Neural progenitor cell (in vitro differentiated cells): ENCODE results near the gene ATP6V1B1. TPM values are rescaled to one million over a fixed set of nuclear protein-coding genes. Genes with fewer than 3 reads are reported as not detected.

Source experiments
- DNase-seq: peaks from one replicate; pipeline ENCODE4 v3.0.0-alpha.2; 2016; ENCODE audit warnings: low spot score
- H2AFZ ChIP-seq: fragments of 200-600 bp; sonication (generic); replicated peaks from 2 replicates; pipeline ENCODE4 v1.6.1; 2016; ENCODE audit warnings: antibody characterized with exemption
- H3F3A ChIP-seq: fragments of 200-600 bp; sonication (generic); 2 replicates; pipeline ENCODE4 v1.6.1; 2016; ENCODE audit warnings: antibody characterized with exemption, low read depth
- H3K27ac ChIP-seq: fragments of 200-600 bp; sonication (generic); 2 replicates; pipeline ENCODE4 v1.5.1; 2016; ENCODE audit warnings: mild to moderate bottlenecking
- H3K27me3 ChIP-seq: fragments of 200-600 bp; sonication (generic); 2 replicates; pipeline ENCODE4 v1.6.1; 2016; ENCODE audit warnings: mild to moderate bottlenecking, moderate library complexity
- H3K36me3 ChIP-seq: fragments of 200-600 bp; sonication (generic); 2 replicates; pipeline ENCODE4 v1.5.1; 2016
- H3K4me1 ChIP-seq: fragments of 200-600 bp; sonication (generic); 2 replicates; pipeline ENCODE4 v1.6.1; 2016; ENCODE audit warnings: mixed run types
- H3K4me2 ChIP-seq: fragments of 200-600 bp; sonication (generic); 2 replicates; pipeline ENCODE4 v1.6.1; 2016
- H3K4me3 ChIP-seq: fragments of 200-600 bp; sonication (generic); 2 replicates; pipeline ENCODE4 v1.5.1; 2016
- H3K79me2 ChIP-seq: fragments of 200-600 bp; sonication (generic); 2 replicates; pipeline ENCODE4 v1.6.1; 2016; ENCODE audit warnings: low read depth
- H3K9ac ChIP-seq: fragments of 200-600 bp; sonication (generic); 2 replicates; pipeline ENCODE4 v1.6.1; 2016
- H3K9me3 ChIP-seq: fragments of 200-600 bp; sonication (generic); 2 replicates; pipeline ENCODE4 v1.5.1; 2016; ENCODE audit warnings: low read depth
- H4K20me1 ChIP-seq: fragments of 200-600 bp; sonication (generic); 2 replicates; pipeline ENCODE4 v1.6.1; 2016; ENCODE audit warnings: low read depth
- H3K27ac Mint-ChIP-seq: 3 replicates; pipeline ENCODE4 v1.8.0; 2021; ENCODE audit warnings: mixed read lengths
- H3K27me3 Mint-ChIP-seq: 2 replicates; pipeline ENCODE4 v1.8.0; 2022; ENCODE audit warnings: low read depth, mild to moderate bottlenecking, inconsistent platforms, moderate library complexity, mixed read lengths; ENCODE audit not compliant: insufficient read depth
- H3K36me3 Mint-ChIP-seq: 3 replicates; pipeline ENCODE4 v1.8.0; 2021; ENCODE audit warnings: mixed read lengths
- H3K4me1 Mint-ChIP-seq: 3 replicates; pipeline ENCODE4 v1.8.0; 2021; ENCODE audit warnings: mixed read lengths
- H3K4me3 Mint-ChIP-seq: 3 replicates; pipeline ENCODE4 v1.8.0; 2021; ENCODE audit warnings: mild to moderate bottlenecking, moderate library complexity, mixed read lengths
- H3K9me3 Mint-ChIP-seq: 3 replicates; pipeline ENCODE4 v1.8.0; 2020; ENCODE audit warnings: mixed read lengths
- CTCF ChIP-seq: fragments of 200-600 bp; sonication (generic); IDR thresholded peaks from 2 replicates; pipeline ENCODE4 v1.5.1; 2017; ENCODE audit warnings: antibody characterized with exemption, mild to moderate bottlenecking
- EZH2 ChIP-seq: fragments of 200-600 bp; sonication (generic); IDR thresholded peaks from 2 replicates; pipeline ENCODE4 v1.6.1; 2017; ENCODE audit warnings: antibody characterized with exemption, mild to moderate bottlenecking, moderate library complexity
- EZH2phosphoT487 ChIP-seq: fragments of 200-600 bp; sonication (generic); IDR thresholded peaks from 2 replicates; pipeline ENCODE4 v1.6.1; 2017; ENCODE audit warnings: antibody characterized with exemption
- total RNA-seq: library from RNA; depleted of rRNA; stranded (reverse); fragments of >200 nt; gene quantifications from 2 replicates; pipeline ENCODE4 v1.2.3, GENCODE V29; 2015; ENCODE audit warnings: low replicate concordance

ATP6V1B1 gene
- total RNA-seq, 1 donor from 2014 or later, result 1.1 TPM

- no peak overlapping the region for H3K4me3 Mint-ChIP-seq
- DNase-seq, result no peak
- H3K27me3 Mint-ChIP-seq, result peaks cover 10% of the 10 kb centered on the region
- H2AFZ ChIP-seq, result no peak overlapping the region
- no peak for TF ChIP-seq EZH2
- no peak for TF ChIP-seq EZH2phosphoT487
- TF ChIP-seq CTCF, result no peak
- no peak overlapping the region for H3K9ac ChIP-seq
- H3K4me2 ChIP-seq, result no peak overlapping the region
- H3K27ac Mint-ChIP-seq, result no peak overlapping the region
- H3K79me2 ChIP-seq, result no peaks in the 10 kb centered on the region
- peaks cover 47% of the 10 kb centered on the region for H3K4me1 ChIP-seq
- no peak overlapping the region for H3K4me3 ChIP-seq
- H3K4me1 Mint-ChIP-seq, result peaks cover 24% of the 10 kb centered on the region
- H3K27me3 ChIP-seq, result peaks cover 8% of the 10 kb centered on the region
- H3K9me3 Mint-ChIP-seq, result no peaks in the 10 kb centered on the region
- peaks cover 14% of the 10 kb centered on the region for H3F3A ChIP-seq
- H3K36me3 Mint-ChIP-seq, result no peaks in the 10 kb centered on the region
- no peaks in the 10 kb centered on the region for H3K36me3 ChIP-seq
- no peak overlapping the region for H3K27ac ChIP-seq
- H3K9me3 ChIP-seq, result no peaks in the 10 kb centered on the region
- peaks cover 7% of the 10 kb centered on the region for H4K20me1 ChIP-seq
Observed at GRCh38 chr2:70934981-70935380, 719 bp upstream of the ATP6V1B1 start.

- peak overlapping the region; percentile 58 for H3K27ac Mint-ChIP-seq
Observed at GRCh38 chr2:70936165-70936978, 672 bp downstream of the ATP6V1B1 start.

GRCh38 chr2:70936979-70937811, 1.5 kb downstream of the ATP6V1B1 start:
- Mint-ChIP-seq H3K27me3 (peaks cover 16% of the 10 kb centered on the region), H3K27ac (no peak overlapping the region)

More at GRCh38 chr2:70936165-70936978, 672 bp downstream of the ATP6V1B1 start:
- no peak overlapping the region for H3K4me3 ChIP-seq
- H3K4me3 Mint-ChIP-seq, result no peak overlapping the region
- peaks cover 21% of the 10 kb centered on the region for H3K27me3 ChIP-seq
- no peak overlapping the region for H2AFZ ChIP-seq
- peaks cover 1% of the 10 kb centered on the region for H3K36me3 Mint-ChIP-seq
- no peak overlapping the region for H3K9ac ChIP-seq
- peaks cover 7% of the 10 kb centered on the region for H4K20me1 ChIP-seq
- no peak overlapping the region for H3K27ac ChIP-seq
- no peaks in the 10 kb centered on the region for H3K79me2 ChIP-seq
- no peak for DNase-seq
- peaks cover 18% of the 10 kb centered on the region for H3F3A ChIP-seq
- H3K36me3 ChIP-seq, result no peaks in the 10 kb centered on the region
- H3K27me3 Mint-ChIP-seq, result peaks cover 14% of the 10 kb centered on the region
- H3K4me2 ChIP-seq, result peak overlapping the region; percentile 61
- peaks cover 53% of the 10 kb centered on the region for H3K4me1 ChIP-seq
- H3K9me3 Mint-ChIP-seq, result no peaks in the 10 kb centered on the region
- TF ChIP-seq EZH2phosphoT487 (no peak), EZH2 (no peak), CTCF (no peak)
- peaks cover 28% of the 10 kb centered on the region for H3K4me1 Mint-ChIP-seq
- H3K9me3 ChIP-seq, result no peaks in the 10 kb centered on the region

More at GRCh38 chr2:70936979-70937811, 1.5 kb downstream of the ATP6V1B1 start:
- H3K36me3 ChIP-seq, result no peaks in the 10 kb centered on the region
- H3K9me3 ChIP-seq, result no peaks in the 10 kb centered on the region
- peaks cover 29% of the 10 kb centered on the region for H3K27me3 ChIP-seq
- no peak overlapping the region for H3K27ac ChIP-seq
- H3K4me3 Mint-ChIP-seq, result no peak overlapping the region
- H3K9me3 Mint-ChIP-seq, result no peaks in the 10 kb centered on the region
- peak overlapping the region; percentile 67 for H3K4me2 ChIP-seq
- H3K9ac ChIP-seq, result no peak overlapping the region
- no peak for TF ChIP-seq EZH2phosphoT487
- TF ChIP-seq CTCF, result no peak
- no peak for TF ChIP-seq EZH2
- H3K36me3 Mint-ChIP-seq, result peaks cover 1% of the 10 kb centered on the region
- H3K4me1 Mint-ChIP-seq, result peaks cover 32% of the 10 kb centered on the region
- H3K4me3 ChIP-seq, result no peak overlapping the region
- no peak overlapping the region for H2AFZ ChIP-seq
- H3K79me2 ChIP-seq, result no peaks in the 10 kb centered on the region
- H3F3A ChIP-seq, result peaks cover 18% of the 10 kb centered on the region
- peak; percentile 42 for DNase-seq
- H4K20me1 ChIP-seq, result peaks cover 7% of the 10 kb centered on the region
- peaks cover 57% of the 10 kb centered on the region for H3K4me1 ChIP-seq
